ENCODE results near the gene PDSS2. TPM values are rescaled to one million over a fixed set of nuclear protein-coding genes. Genes with fewer than 3 reads are reported as not detected.
A peak's percentile ranks its signal among the peaks of the same experiment; 100 is the strongest.

PDSS2 gene
- total RNA-seq, 1 donor from 2014 or later = 13.3 TPM

DNA sequence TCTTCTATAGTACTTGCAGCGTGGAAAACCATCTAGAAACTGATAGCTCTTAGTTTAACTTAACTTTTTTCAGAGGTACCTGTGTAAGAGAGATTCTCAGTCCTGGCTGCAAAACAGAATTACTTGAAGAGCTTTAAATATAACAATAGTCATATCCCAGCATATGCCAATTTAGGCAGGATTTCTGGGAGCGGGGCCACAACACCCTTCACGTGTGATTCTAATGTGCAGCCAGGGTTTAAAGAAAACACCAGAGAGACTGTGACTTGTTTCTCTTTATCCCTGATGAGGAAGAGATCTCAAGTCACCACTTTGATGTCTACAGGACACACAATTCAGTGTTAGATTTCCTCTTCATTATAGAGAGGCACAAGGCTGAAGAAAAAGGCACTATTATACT lies 103.7 kb downstream of the PDSS2 start:
- intact Hi-C loops (cut with micrococcal nuclease) = no loop called here
- H3K27me3 Mint-ChIP-seq = no peaks in the 10 kb centered on the region
- H3K27ac Mint-ChIP-seq = no peak overlapping the region
- H3K36me3 Mint-ChIP-seq (ENCODE audit: low read depth) = peaks cover 2% of the 10 kb centered on the region
- H3K4me1 Mint-ChIP-seq = no peaks in the 10 kb centered on the region
- no peak overlapping the region for H3K4me3 Mint-ChIP-seq
- no peaks in the 10 kb centered on the region for H3K9me3 Mint-ChIP-seq
- DNase-seq = no peak

DNA sequence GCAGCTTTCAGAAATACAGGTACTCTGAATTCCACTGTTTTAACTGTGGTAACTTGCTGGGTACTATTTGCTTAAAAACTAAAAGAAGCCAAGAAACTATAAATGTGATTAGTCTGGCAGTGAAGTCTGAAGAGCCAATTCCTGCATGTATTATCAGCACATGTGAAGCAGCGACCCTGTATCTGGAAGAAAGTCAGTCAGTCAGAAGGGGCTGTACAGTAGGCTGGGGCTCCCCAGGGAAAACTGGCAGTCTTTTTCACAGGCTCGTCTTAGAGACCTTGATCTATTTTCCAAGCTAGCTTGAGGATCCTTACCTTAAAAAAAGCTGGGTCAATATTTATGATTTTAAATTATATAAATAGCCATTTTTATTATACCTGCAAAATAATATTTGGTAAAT lies 104.9 kb downstream of the PDSS2 start:
- intact Hi-C loops (cut with micrococcal nuclease) = no loop called here
- Mint-ChIP-seq H3K27ac (no peak overlapping the region), H3K27me3 (no peaks in the 10 kb centered on the region), H3K9me3 (no peaks in the 10 kb centered on the region), H3K4me3 (no peak overlapping the region), H3K4me1 (no peaks in the 10 kb centered on the region), H3K36me3 (ENCODE audit: low read depth) (no peaks in the 10 kb centered on the region)
- no peak for DNase-seq

DNA sequence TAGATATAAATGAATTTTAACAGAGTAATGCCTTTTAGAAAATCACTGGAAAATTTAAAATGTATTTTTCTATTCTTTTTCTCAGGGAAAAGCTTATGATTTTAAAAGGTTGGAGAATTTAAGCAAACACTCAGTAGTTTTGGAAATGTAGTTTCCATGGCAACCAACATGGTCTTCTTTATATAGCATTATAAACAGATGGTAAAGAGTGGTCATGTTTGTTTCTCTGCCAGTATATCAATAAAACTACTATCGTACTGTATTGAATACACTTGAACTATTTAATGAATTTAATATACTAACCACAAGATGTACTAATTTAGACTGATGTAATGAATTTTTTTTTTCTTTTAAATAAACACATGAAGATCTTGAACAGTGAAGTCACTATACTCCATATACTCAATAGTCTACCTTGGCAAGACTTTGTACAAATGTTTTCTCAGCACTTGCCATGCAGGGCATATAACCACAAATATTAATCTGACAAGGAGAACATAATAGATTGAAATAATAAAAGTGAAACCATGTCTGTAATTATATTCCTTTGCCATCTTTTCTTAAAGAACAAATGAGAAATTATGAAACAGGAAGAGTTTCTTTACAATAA lies 105.5 kb downstream of the PDSS2 start:
- intact Hi-C loops (cut with micrococcal nuclease) = no loop called here

DNA sequence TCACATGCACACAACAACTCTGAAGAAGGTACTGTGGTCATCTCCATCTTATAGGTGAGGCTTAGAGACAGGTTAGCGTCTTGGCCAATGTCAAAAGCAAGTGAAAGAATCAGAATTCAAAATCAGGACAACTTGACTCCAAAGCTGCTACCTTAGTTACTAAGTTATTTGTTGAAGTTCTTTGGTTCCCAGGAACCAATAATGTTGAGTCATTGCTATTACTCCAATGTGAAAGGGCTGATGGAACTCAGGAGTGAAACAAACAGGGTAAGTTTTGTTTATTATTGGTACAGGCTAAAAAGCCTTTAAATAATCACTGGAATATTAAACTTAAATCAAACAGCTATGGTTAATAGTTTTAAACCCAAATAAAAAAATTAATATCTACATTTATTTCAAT lies 111.1 kb downstream of the PDSS2 start:
- Mint-ChIP-seq H3K4me3 (no peak overlapping the region), H3K4me1 (peaks cover 3% of the 10 kb centered on the region), H3K36me3 (ENCODE audit: low read depth) (no peaks in the 10 kb centered on the region), H3K27ac (no peak overlapping the region), H3K27me3 (no peaks in the 10 kb centered on the region), H3K9me3 (no peaks in the 10 kb centered on the region)
- intact Hi-C loops (cut with micrococcal nuclease) = no loop called here
- DNase-seq = no peak

More for the DNA sequence above, 105.5 kb downstream of the PDSS2 start:
- Mint-ChIP-seq H3K9me3 (no peaks in the 10 kb centered on the region), H3K27ac (no peak overlapping the region), H3K4me3 (no peak overlapping the region), H3K36me3 (ENCODE audit: low read depth) (no peaks in the 10 kb centered on the region), H3K4me1 (no peaks in the 10 kb centered on the region), H3K27me3 (no peaks in the 10 kb centered on the region)
- no peak for DNase-seq

DNA sequence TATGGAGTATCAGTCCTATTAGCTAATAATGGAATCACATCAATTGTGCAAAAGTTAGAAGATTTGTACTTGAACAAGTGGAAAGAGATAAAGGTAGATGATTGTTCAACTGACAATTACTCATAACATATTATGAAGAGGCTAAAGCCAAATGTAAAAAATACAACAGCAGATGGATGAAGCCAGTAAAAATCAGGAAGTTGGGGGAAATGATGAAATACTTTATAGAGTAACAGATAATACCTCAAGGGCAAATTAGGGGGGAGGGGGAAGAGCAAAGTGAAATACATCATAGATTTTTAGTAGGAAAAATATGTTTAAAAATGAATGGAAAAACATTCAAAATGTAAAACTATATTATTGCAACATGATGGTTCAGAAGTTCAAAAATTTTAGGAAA lies 114.0 kb downstream of the PDSS2 start:
- DNase-seq = no peak
- intact Hi-C loops (cut with micrococcal nuclease) = no loop called here
- no peaks in the 10 kb centered on the region for H3K9me3 Mint-ChIP-seq
- peaks cover 3% of the 10 kb centered on the region for H3K4me1 Mint-ChIP-seq
- H3K27me3 Mint-ChIP-seq = no peaks in the 10 kb centered on the region
- no peak overlapping the region for H3K27ac Mint-ChIP-seq
- H3K4me3 Mint-ChIP-seq = no peak overlapping the region
- no peaks in the 10 kb centered on the region for H3K36me3 Mint-ChIP-seq (ENCODE audit: low read depth)

DNA sequence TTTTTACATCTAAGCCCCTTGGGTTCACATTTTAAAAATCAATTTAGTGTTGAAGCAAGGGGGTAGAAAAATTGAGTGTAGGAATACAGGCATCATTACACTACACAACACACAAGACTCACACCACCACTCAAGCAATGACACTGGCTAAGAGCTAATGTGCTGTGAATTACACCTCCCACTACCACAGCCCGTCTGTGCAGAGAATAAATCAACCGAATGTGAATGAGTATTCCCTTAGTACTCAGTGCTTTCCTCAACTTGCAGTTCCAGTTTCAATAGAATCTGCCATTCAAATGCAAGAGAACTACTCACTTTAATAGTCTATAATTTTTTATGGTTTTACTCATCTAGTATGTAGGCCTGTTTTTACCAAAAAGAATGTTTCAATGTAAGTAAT lies 114.4 kb downstream of the PDSS2 start:
- no peak overlapping the region for H3K4me3 Mint-ChIP-seq

DNA sequence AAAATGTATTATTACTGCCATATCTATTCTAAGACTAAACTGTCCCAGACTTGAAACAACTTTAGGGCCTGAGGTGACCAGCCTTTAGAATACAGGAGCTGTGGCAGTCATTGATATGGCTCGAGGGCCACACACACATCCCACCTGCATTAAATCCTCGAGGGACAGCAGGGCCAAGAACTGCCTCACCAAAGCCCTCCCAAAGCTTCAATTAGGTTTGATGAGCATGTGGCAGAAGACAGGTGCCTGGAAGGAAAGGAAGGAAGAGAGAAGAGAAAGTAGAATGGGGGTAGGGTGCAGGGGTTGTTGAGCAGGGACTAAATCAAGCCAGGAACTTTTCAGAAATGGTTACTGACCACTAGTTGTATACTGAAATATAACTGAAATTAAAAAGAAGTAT lies 115.0 kb downstream of the PDSS2 start:
- intact Hi-C loops (cut with micrococcal nuclease) = no loop called here
- H3K27ac Mint-ChIP-seq = no peak overlapping the region
- no peaks in the 10 kb centered on the region for H3K27me3 Mint-ChIP-seq
- H3K4me1 Mint-ChIP-seq = peaks cover 3% of the 10 kb centered on the region
- no peak overlapping the region for H3K4me3 Mint-ChIP-seq
- H3K9me3 Mint-ChIP-seq = no peaks in the 10 kb centered on the region
- no peak for DNase-seq
- H3K36me3 Mint-ChIP-seq (ENCODE audit: low read depth) = no peaks in the 10 kb centered on the region

More for the DNA sequence above, 114.4 kb downstream of the PDSS2 start:
- H3K27ac Mint-ChIP-seq = no peak overlapping the region
- intact Hi-C loops (cut with micrococcal nuclease) = no loop called here
- peaks cover 3% of the 10 kb centered on the region for H3K4me1 Mint-ChIP-seq
- no peaks in the 10 kb centered on the region for H3K27me3 Mint-ChIP-seq
- DNase-seq = no peak
- no peaks in the 10 kb centered on the region for H3K9me3 Mint-ChIP-seq
- H3K36me3 Mint-ChIP-seq (ENCODE audit: low read depth) = no peaks in the 10 kb centered on the region

DNA sequence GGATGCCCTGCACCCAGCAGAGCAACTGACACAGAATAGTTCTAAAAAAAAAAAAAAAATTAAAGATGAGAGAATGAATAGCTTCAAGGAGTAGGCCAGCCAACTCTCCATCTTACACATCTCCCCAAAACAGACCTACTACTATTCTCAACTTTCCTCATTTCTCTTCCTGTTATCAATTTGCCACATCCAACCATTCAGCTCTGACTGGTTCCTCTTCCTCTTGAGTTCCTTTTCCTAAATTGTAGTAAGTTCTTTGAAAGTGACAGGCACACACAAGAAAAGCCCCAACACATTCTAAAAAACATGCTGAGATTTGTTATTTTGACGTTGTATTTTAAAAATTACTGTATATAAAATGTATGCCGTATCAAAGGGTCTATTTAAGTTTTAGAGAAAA lies 117.2 kb downstream of the PDSS2 start:
- H3K4me3 Mint-ChIP-seq = no peak overlapping the region

DNA sequence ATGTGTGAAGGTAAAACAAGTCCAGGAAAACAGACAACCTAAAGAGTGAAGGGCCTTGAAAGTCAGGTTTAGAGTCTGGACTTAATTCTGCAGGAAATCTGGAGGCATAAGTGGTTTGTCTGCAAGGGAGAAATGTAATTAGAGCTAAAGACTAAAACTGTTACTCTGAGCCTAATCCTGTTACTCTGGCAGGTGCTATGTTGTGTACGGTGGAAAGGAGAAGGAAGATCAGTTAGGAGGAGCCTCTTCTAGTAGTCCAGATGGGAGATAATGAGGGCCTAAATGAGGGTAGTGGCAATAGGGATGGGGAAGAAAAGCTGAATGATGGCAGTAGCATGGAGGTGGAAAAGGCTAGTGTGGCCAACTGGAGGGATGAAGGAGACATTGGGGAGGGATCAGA lies 118.5 kb downstream of the PDSS2 start:
- Mint-ChIP-seq H3K9me3 (no peaks in the 10 kb centered on the region), H3K27ac (no peak overlapping the region), H3K27me3 (no peaks in the 10 kb centered on the region), H3K4me1 (peaks cover 3% of the 10 kb centered on the region), H3K36me3 (ENCODE audit: low read depth) (no peaks in the 10 kb centered on the region), H3K4me3 (no peak overlapping the region)
- no peak for DNase-seq
- intact Hi-C loops (cut with micrococcal nuclease) = no loop called here

More for the DNA sequence above, 117.2 kb downstream of the PDSS2 start:
- Mint-ChIP-seq H3K27ac (no peak overlapping the region), H3K9me3 (no peaks in the 10 kb centered on the region), H3K27me3 (no peaks in the 10 kb centered on the region), H3K4me1 (peaks cover 3% of the 10 kb centered on the region), H3K36me3 (ENCODE audit: low read depth) (no peaks in the 10 kb centered on the region)
- intact Hi-C loops (cut with micrococcal nuclease) = no loop called here
- DNase-seq = no peak

DNA sequence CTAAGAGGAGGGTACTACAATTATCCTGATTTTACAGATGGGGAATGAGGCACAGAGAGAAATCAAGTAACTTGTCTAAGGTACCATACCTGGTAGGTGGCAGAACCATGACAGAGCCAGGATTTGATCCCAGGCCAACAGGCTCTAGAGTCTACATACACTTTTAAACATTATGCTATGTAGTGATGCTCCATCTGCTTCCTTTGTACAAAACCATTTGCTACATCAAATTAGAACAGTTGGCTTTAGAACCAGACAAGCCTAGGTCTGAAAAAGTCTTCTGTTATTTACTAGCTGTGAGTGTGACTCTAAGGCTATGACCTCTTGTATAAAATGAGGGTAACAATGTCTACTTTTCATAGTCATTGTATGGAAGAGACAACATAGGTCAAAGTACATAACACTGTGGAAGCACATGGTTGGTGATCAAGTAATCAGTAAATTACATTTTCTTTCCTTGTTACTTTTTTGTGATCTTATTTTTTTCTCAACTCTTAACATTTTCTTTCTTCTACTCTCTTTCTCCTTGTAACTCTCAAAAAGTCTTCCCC lies 122.1 kb downstream of the PDSS2 start:
- no peaks in the 10 kb centered on the region for H3K9me3 Mint-ChIP-seq
- peaks cover 4% of the 10 kb centered on the region for H3K36me3 Mint-ChIP-seq (ENCODE audit: low read depth)
- intact Hi-C loops (cut with micrococcal nuclease) = no loop called here
- DNase-seq = no peak
- H3K27ac Mint-ChIP-seq = no peak overlapping the region
- H3K4me3 Mint-ChIP-seq = no peak overlapping the region
- H3K4me1 Mint-ChIP-seq = no peaks in the 10 kb centered on the region
- H3K27me3 Mint-ChIP-seq = no peaks in the 10 kb centered on the region

DNA sequence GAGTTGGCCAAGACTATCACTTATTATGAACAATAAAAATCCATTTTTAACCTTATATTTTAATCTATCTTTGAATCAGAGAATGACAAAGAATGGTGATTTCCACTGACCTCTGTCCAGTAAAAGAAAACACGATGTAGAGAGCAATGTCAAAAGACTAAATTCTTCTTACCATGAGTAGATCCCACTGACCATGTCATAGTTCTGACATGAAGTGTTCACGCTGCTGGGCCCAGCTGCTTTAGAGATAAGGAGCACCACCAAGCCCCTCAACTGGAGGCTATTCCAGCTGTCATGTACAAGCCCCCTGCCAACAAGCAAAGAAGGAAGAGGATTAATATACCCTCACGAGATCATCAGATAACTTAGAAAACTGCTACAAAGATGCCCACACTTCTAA lies 125.3 kb downstream of the PDSS2 start:
- Mint-ChIP-seq H3K36me3 (ENCODE audit: low read depth) (peaks cover 9% of the 10 kb centered on the region), H3K4me3 (no peak overlapping the region), H3K27ac (no peak overlapping the region), H3K4me1 (peaks cover 9% of the 10 kb centered on the region), H3K27me3 (no peaks in the 10 kb centered on the region), H3K9me3 (no peaks in the 10 kb centered on the region)
- intact Hi-C loops (cut with micrococcal nuclease) = no loop called here
- no peak for DNase-seq

DNA sequence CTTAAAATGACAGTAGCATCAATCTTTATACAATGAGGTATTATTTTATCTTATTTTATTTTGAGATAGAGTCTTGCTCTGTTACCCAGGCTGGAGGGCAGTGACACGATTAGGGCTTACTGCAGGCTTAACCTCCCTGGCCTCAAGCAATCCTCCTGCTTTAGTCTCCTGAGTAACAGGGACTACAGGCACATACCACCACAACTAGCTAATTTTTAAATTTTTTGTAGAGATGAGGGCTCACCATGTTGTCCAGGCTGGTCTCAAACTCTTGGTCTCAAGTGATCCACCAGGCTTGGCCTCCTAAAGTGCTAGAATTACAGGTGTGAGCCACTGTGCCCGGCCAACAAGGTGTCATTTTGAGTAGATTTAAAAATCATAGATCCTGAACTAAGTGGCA lies 125.9 kb downstream of the PDSS2 start:
- Mint-ChIP-seq H3K36me3 (ENCODE audit: low read depth) (peaks cover 9% of the 10 kb centered on the region), H3K27me3 (no peaks in the 10 kb centered on the region), H3K9me3 (no peaks in the 10 kb centered on the region), H3K27ac (no peak overlapping the region), H3K4me1 (peaks cover 9% of the 10 kb centered on the region), H3K4me3 (no peak overlapping the region)
- intact Hi-C loops (cut with micrococcal nuclease) = no loop called here
- DNase-seq = no peak

DNA sequence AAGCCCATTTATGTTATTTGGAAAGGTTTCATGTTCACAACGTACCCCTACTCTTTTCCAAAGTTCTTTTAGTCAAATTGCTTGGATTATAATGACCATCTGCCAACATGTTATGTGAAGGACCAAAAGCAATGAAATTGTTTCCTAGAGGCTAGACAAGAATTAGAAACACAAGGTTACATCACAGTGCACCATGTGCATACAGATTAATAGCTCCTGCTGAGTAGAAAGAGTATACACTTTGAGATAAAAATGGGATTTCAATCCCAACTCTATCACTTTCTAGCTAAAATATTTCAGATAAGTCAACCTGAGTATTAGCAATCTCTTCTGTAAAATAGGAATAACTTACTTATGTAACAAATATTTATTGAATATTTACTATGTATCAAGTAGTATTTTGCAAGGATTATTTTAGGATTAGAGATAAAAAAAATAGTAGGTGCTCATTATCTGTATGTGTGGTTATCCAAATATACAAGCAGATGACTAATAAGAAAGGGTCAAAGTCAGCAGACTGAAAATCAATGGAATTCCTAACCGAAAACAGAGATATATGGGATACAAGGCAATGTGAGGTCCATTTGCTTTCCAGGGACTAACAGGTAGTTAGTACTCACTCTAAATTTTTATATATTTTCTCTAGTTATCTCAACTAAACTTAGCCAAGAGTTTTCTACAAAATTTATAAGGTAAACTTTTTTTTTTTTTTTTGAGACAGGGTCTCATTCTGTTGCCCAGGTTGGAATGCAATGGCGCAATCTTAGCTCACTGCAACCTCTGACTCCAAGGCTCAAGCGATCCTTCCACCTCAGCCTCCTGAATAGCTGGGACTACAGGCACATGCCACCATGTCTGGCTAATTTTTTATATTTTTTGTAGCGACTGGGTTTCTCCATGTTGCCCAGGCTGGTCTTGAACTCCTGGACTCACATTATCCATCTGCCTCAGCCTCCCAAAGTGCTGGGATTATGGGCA lies 127.7 kb downstream of the PDSS2 start:
- intact Hi-C loops (cut with micrococcal nuclease) = no loop called here
- Mint-ChIP-seq H3K4me3 (no peak overlapping the region), H3K36me3 (ENCODE audit: low read depth) (peaks cover 9% of the 10 kb centered on the region), H3K27me3 (no peaks in the 10 kb centered on the region), H3K27ac (no peak overlapping the region), H3K4me1 (peaks cover 9% of the 10 kb centered on the region), H3K9me3 (no peaks in the 10 kb centered on the region)
- DNase-seq = no peak

DNA sequence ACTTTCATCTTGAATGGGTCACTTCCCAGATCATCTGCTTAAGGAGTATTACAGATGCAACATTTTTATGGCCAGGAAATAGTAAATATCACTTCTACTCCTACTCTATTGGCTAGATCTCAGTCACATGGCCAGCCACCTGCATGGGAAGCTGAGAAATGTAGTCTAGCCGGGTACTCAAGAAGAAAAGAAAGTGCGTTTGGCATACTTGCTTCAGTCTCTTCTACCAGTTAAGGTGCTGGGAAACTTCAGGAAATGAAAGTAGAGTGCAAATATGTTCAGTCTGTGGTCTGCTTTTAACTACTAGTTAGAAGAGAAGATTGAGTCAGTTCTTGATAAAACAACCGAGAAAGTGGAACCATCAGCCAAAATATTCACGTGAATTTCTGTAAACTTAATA lies 129.2 kb downstream of the PDSS2 start:
- peak; percentile 75 for DNase-seq
- Mint-ChIP-seq H3K27me3 (no peaks in the 10 kb centered on the region), H3K4me3 (no peak overlapping the region), H3K9me3 (no peaks in the 10 kb centered on the region), H3K36me3 (ENCODE audit: low read depth) (peaks cover 9% of the 10 kb centered on the region), H3K27ac (peak overlapping the region; percentile 35), H3K4me1 (peaks cover 9% of the 10 kb centered on the region)
- intact Hi-C loops (cut with micrococcal nuclease) = no loop called here
